ENCODE data around the gene LPCAT3. TPM values are rescaled to one million over a fixed set of nuclear protein-coding genes. Genes with fewer than 3 reads are reported as not detected.

LPCAT3 gene
- total and polyA plus RNA-seq, 2 of the 13 experiments (the other 11 are each of a cell fraction or from before 2014, with no cell fraction given), result 44.5 to 64.3 TPM

GRCh38 chr12:6937481-6938352 lies 80.6 kb downstream of the LPCAT3 start (continued):
- TF ChIP-seq ZNF616 (CRISPR knock-in tag; IDR thresholded peaks at IDR 0.05; ENCODE audit: low read depth), result peak; percentile 91; the same call in 1 of the 2 replicates
- peak; percentile 95; the same call in 1 of the 2 replicates for TF ChIP-seq ZNF567 (CRISPR knock-in tag; IDR thresholded peaks at IDR 0.05; ENCODE audit: borderline replicate concordance)
- no peak for TF ChIP-seq ZNF557 (CRISPR knock-in tag; IDR thresholded peaks at IDR 0.05)
- no peak for TF ChIP-seq ZSCAN30 (CRISPR knock-in tag; IDR thresholded peaks at IDR 0.05)
- TF ChIP-seq ZNF432 (CRISPR knock-in tag; IDR thresholded peaks at IDR 0.05; ENCODE audit: borderline replicate concordance), result no peak
- TF ChIP-seq FOXM1 (CRISPR knock-in tag; IDR thresholded peaks at IDR 0.05), result no peak
- TF ChIP-seq, protein P1, sequence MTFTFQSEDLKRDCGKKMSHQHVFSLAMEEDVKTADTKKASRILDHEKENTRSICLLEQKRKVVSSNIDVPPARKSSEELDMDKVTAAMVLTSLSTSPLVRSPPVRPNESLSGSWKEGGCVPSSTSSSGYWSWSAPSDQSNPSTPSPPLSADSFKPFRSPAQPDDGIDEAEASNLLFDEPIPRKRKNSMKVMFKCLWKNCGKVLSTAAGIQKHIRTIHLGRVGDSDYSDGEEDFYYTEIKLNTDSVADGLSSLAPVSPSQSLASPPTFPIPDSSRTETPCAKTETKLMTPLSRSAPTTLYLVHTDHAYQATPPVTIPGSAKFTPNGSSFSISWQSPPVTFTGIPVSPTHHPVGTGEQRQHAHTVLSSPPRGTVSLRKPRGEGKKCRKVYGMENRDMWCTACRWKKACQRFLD (CRISPR knock-in tag; IDR thresholded peaks at IDR 0.05; ENCODE audit: borderline replicate concordance), result no peak
- no peak; the same call in 1 of the 2 replicates for TF ChIP-seq ZNF589 (CRISPR knock-in tag; conservative IDR thresholded peaks at IDR 0.05)
- TF ChIP-seq MED1 (CRISPR knock-in tag; IDR thresholded peaks at IDR 0.05), result peak; percentile 81
- TF ChIP-seq, protein P2, sequence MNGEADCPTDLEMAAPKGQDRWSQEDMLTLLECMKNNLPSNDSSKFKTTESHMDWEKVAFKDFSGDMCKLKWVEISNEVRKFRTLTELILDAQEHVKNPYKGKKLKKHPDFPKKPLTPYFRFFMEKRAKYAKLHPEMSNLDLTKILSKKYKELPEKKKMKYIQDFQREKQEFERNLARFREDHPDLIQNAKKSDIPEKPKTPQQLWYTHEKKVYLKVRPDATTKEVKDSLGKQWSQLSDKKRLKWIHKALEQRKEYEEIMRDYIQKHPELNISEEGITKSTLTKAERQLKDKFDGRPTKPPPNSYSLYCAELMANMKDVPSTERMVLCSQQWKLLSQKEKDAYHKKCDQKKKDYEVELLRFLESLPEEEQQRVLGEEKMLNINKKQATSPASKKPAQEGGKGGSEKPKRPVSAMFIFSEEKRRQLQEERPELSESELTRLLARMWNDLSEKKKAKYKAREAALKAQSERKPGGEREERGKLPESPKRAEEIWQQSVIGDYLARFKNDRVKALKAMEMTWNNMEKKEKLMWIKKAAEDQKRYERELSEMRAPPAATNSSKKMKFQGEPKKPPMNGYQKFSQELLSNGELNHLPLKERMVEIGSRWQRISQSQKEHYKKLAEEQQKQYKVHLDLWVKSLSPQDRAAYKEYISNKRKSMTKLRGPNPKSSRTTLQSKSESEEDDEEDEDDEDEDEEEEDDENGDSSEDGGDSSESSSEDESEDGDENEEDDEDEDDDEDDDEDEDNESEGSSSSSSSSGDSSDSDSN (CRISPR knock-in tag; IDR thresholded peaks at IDR 0.05), result peak; percentile 91; the same call in 1 of the 2 replicates
- TF ChIP-seq KDM3A (CRISPR knock-in tag; IDR thresholded peaks at IDR 0.05; ENCODE audit: low read depth), result peak; percentile 91
- TF ChIP-seq ZNF121 (CRISPR knock-in tag; IDR thresholded peaks at IDR 0.05), result no peak
- peak; percentile 93; the same call in 1 of the 2 replicates for TF ChIP-seq ZNF790 (CRISPR knock-in tag; IDR thresholded peaks at IDR 0.05; ENCODE audit: borderline replicate concordance)
- TF ChIP-seq GPN1 (CRISPR knock-in tag; IDR thresholded peaks at IDR 0.05; ENCODE audit: borderline replicate concordance), result no peak
- TF ChIP-seq ZIK1 (CRISPR knock-in tag; IDR thresholded peaks at IDR 0.05; ENCODE audit: borderline replicate concordance, low read depth), result 0 out of 2 replicates have a peak, but pooled peaks have one; percentile 67
- TF ChIP-seq ZNF24 (IDR thresholded peaks at IDR 0.05), result 0 out of 2 replicates have a peak, but pooled peaks have one; percentile 7
- peak; percentile 49; the same call in 1 of the 2 replicates for TF ChIP-seq ZNF782 (CRISPR knock-in tag; IDR thresholded peaks at IDR 0.05; ENCODE audit: borderline replicate concordance)
- TF ChIP-seq, protein P3, sequence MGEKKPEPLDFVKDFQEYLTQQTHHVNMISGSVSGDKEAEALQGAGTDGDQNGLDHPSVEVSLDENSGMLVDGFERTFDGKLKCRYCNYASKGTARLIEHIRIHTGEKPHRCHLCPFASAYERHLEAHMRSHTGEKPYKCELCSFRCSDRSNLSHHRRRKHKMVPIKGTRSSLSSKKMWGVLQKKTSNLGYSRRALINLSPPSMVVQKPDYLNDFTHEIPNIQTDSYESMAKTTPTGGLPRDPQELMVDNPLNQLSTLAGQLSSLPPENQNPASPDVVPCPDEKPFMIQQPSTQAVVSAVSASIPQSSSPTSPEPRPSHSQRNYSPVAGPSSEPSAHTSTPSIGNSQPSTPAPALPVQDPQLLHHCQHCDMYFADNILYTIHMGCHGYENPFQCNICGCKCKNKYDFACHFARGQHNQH (CRISPR knock-in tag; IDR thresholded peaks at IDR 0.05), result peak; percentile 96
- peak; percentile 95 for TF ChIP-seq MIER3 (CRISPR knock-in tag; IDR thresholded peaks at IDR 0.05; ENCODE audit: borderline replicate concordance)
- TF ChIP-seq XBP1 (CRISPR knock-in tag; IDR thresholded peaks at IDR 0.05), result no peak
- peak; percentile 65 for TF ChIP-seq CEBPG (CRISPR knock-in tag; IDR thresholded peaks at IDR 0.05)
- TF ChIP-seq CENPT (CRISPR knock-in tag; IDR thresholded peaks at IDR 0.05; ENCODE audit: low read depth), result no peak
- no peak for TF ChIP-seq TCF7 (IDR thresholded peaks at IDR 0.05; ENCODE audit: low read depth)
- no peak for TF ChIP-seq NCOA2 (CRISPR knock-in tag; IDR thresholded peaks at IDR 0.05)
- no peak for TF ChIP-seq ZNF20 (CRISPR knock-in tag; IDR thresholded peaks at IDR 0.05)
- TF ChIP-seq, protein P4, sequence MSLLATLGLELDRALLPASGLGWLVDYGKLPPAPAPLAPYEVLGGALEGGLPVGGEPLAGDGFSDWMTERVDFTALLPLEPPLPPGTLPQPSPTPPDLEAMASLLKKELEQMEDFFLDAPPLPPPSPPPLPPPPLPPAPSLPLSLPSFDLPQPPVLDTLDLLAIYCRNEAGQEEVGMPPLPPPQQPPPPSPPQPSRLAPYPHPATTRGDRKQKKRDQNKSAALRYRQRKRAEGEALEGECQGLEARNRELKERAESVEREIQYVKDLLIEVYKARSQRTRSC (CRISPR knock-in tag; IDR thresholded peaks at IDR 0.05; ENCODE audit: low read depth), result 0 out of 2 replicates have a peak, but pooled peaks have one; percentile 48

Measured in HepG2 (cell line).